ENCODE results near the gene AP3B1.

The AP3B1 gene

GRCh38 chr5:78260771-78261170, 33.7 kb downstream of the AP3B1 start:
- TF ChIP-seq CTCF (IDR thresholded peaks at IDR 0.05; ENCODE audit: insufficient read depth, low read length, poor library complexity, severe bottlenecking): no peak
- Histone ChIP-seq H3K4me3 (replicated peaks; ENCODE audit: low read depth, low read length) (no peak overlapping the region), H3K27me3 (replicated peaks; ENCODE audit: control insufficient read depth, insufficient read depth, low read length) (no peaks in the 10 kb centered on the region), H3K36me3 (ENCODE audit: control insufficient read depth, insufficient read depth, low read length) (no peaks in the 10 kb centered on the region; the same call in 1 of the 2 replicates)
- DNase-seq (ENCODE audit: extremely low read depth, insufficient read length): no peak

GRCh38 chr5:78253201-78253600, 41.3 kb downstream of the AP3B1 start:
- DNase-seq (ENCODE audit: extremely low read depth, insufficient read length): no peak
- no peak overlapping the region for H3K4me3 ChIP-seq (replicated peaks; ENCODE audit: low read depth, low read length)
- no peak for TF ChIP-seq CTCF (IDR thresholded peaks at IDR 0.05; ENCODE audit: insufficient read depth, low read length, poor library complexity, severe bottlenecking)

GRCh38 chr5:78252715-78253114, 41.8 kb downstream of the AP3B1 start:
- no peak overlapping the region for H3K4me3 ChIP-seq (replicated peaks; ENCODE audit: low read depth, low read length)
- H3K36me3 ChIP-seq (ENCODE audit: control insufficient read depth, insufficient read depth, low read length): peaks cover 2% of the 10 kb centered on the region
- DNase-seq (ENCODE audit: extremely low read depth, insufficient read length): no peak
- no peak for TF ChIP-seq CTCF (IDR thresholded peaks at IDR 0.05; ENCODE audit: insufficient read depth, low read length, poor library complexity, severe bottlenecking)
- no peaks in the 10 kb centered on the region for H3K27me3 ChIP-seq (replicated peaks; ENCODE audit: control insufficient read depth, insufficient read depth, low read length)

More at GRCh38 chr5:78253201-78253600, 41.3 kb downstream of the AP3B1 start:
- Histone ChIP-seq H3K27me3 (replicated peaks; ENCODE audit: control insufficient read depth, insufficient read depth, low read length) (no peaks in the 10 kb centered on the region), H3K36me3 (ENCODE audit: control insufficient read depth, insufficient read depth, low read length) (peaks cover 2% of the 10 kb centered on the region)

- peaks cover 2% of the 10 kb centered on the region for H3K36me3 ChIP-seq (ENCODE audit: control insufficient read depth, insufficient read depth, low read length)
- H3K4me3 ChIP-seq (replicated peaks; ENCODE audit: low read depth, low read length): no peak overlapping the region
- no peaks in the 10 kb centered on the region for H3K27me3 ChIP-seq (replicated peaks; ENCODE audit: control insufficient read depth, insufficient read depth, low read length)
- no peak for TF ChIP-seq CTCF (IDR thresholded peaks at IDR 0.05; ENCODE audit: insufficient read depth, low read length, poor library complexity, severe bottlenecking)
- no peak for DNase-seq (ENCODE audit: extremely low read depth, insufficient read length)
These were observed 42.7 kb downstream of the AP3B1 start for GRCh38 chr5:78251663-78252284.

- no peak for DNase-seq (ENCODE audit: extremely low read depth, insufficient read length)
- no peak for TF ChIP-seq CTCF (IDR thresholded peaks at IDR 0.05; ENCODE audit: insufficient read depth, low read length, poor library complexity, severe bottlenecking)
- Histone ChIP-seq H3K27me3 (replicated peaks; ENCODE audit: control insufficient read depth, insufficient read depth, low read length) (no peaks in the 10 kb centered on the region), H3K4me3 (replicated peaks; ENCODE audit: low read depth, low read length) (no peak overlapping the region), H3K36me3 (ENCODE audit: control insufficient read depth, insufficient read depth, low read length) (no peaks in the 10 kb centered on the region; the same call in 1 of the 2 replicates)
These were observed 49.4 kb downstream of the AP3B1 start for GRCh38 chr5:78245136-78245535.

- Histone ChIP-seq H3K36me3 (ENCODE audit: control insufficient read depth, insufficient read depth, low read length) (no peaks in the 10 kb centered on the region; the same call in 1 of the 2 replicates), H3K4me3 (replicated peaks; ENCODE audit: low read depth, low read length) (no peak overlapping the region), H3K27me3 (replicated peaks; ENCODE audit: control insufficient read depth, insufficient read depth, low read length) (no peaks in the 10 kb centered on the region)
- DNase-seq (ENCODE audit: extremely low read depth, insufficient read length): no peak
- TF ChIP-seq CTCF (IDR thresholded peaks at IDR 0.05; ENCODE audit: insufficient read depth, low read length, poor library complexity, severe bottlenecking): no peak
These were observed 50.9 kb downstream of the AP3B1 start for GRCh38 chr5:78243639-78244038.

Measured in GM06990 (cell line).